Endothelial cell of umbilical vein (primary cell): ENCODE measurements around the gene APRT. TPM values are rescaled to one million over a fixed set of nuclear protein-coding genes. Genes with fewer than 3 reads are reported as not detected.

Source experiments
- BruUV-seq: library from RNA; stranded (reverse); fragments of 400-500 nt; replicated peaks from 2 replicates; lab custom pipeline; 2021; lab: Mats Ljungman, UMichigan
- CTCF ChIA-PET: fragments of 300-600, 350-600 bp; sonication (Branson Sonifier 250); formaldehyde crosslinking; loops from one replicate; lab custom pipeline; 2021; ENCODE audit warnings: antibody characterized with exemption, inconsistent platforms; lab: Charles Lee
- POLR2A ChIA-PET: fragments of 300-600, 350-600 bp; sonication (Branson Sonifier 250); formaldehyde crosslinking; loops from one replicate; lab custom pipeline; 2021; ENCODE audit warnings: antibody characterized with exemption, inconsistent platforms; lab: Charles Lee
- DNase-seq: peaks from one replicate; pipeline ENCODE4 v3.0.0-alpha.2; 2011; ENCODE audit warnings: low read depth, low spot score
- FAIRE-seq: peaks from 2 replicates; lab custom pipeline; 2011; peaks lifted over from hg19 to GRCh38; lab: Jason Lieb, UNC
- H2AFZ ChIP-seq: 2 replicates; pipeline ENCODE4 v1.6.0; 2012; ENCODE audit warnings: low read depth, low read length, control low read depth, inconsistent platforms
- H3K27ac ChIP-seq: 2 replicates; pipeline ENCODE4 v1.5.1; 2011; ENCODE audit warnings: low read depth, mild to moderate bottlenecking, control low read depth, low read length, moderate library complexity; ENCODE audit not compliant: insufficient read depth
- H3K27me3 ChIP-seq, 2 experiments: 2 replicates each; pipeline versions ENCODE4 v1.6.0 to v1.6.1; 2011; ENCODE audit warnings: low read length in 2 of 2, mixed read lengths in 1 of 2; ENCODE audit not compliant: control insufficient read depth in 2 of 2, insufficient read depth in 2 of 2
- H3K36me3 ChIP-seq, 2 experiments: 2 replicates in 1 of 2; 3 replicates in 1 of 2; pipeline ENCODE4 v1.5.1; 2011; ENCODE audit warnings: low read length in 2 of 2, mild to moderate bottlenecking in 1 of 2, moderate library complexity in 1 of 2; ENCODE audit not compliant: control insufficient read depth in 2 of 2, insufficient read depth in 2 of 2; ENCODE audit errors: extremely low read depth in 1 of 2
- H3K4me1 ChIP-seq: 3 replicates; pipeline ENCODE4 v1.5.1; 2011; ENCODE audit warnings: mild to moderate bottlenecking, low read length; ENCODE audit not compliant: control insufficient read depth, insufficient read depth; ENCODE audit errors: extremely low read depth
- H3K4me2 ChIP-seq: 2 replicates; pipeline ENCODE4 v1.6.1; 2011; ENCODE audit warnings: low read length, control low read depth, mixed read lengths; ENCODE audit not compliant: insufficient read depth
- H3K4me3 ChIP-seq, 3 experiments: fragments of 200-600 bp in 1 of 3; sonication (generic), shearing (Covaris generic) in 1 of 3; replicated peaks in 1 of 3; 2 replicates each; pipeline ENCODE4 v1.5.1; 2011 to 2016; ENCODE audit warnings: control low read depth in 3 of 3, low read length in 3 of 3, mild to moderate bottlenecking in 2 of 3, inconsistent platforms in 1 of 3, low read depth in 1 of 3, moderate library complexity in 1 of 3; ENCODE audit not compliant: insufficient read depth in 1 of 3
- H3K79me2 ChIP-seq: 2 replicates; pipeline ENCODE4 v1.6.0; 2012; ENCODE audit warnings: low read length, inconsistent platforms; ENCODE audit not compliant: control insufficient read depth, insufficient read depth
- H3K9ac ChIP-seq: replicated peaks from 2 replicates; pipeline ENCODE3; 2011; ENCODE audit warnings: low read length, control low read depth; ENCODE audit not compliant: insufficient read depth; ENCODE audit errors: extremely low read depth
- H3K9me1 ChIP-seq: replicated peaks from 3 replicates; pipeline ENCODE4 v1.6.0; 2011; ENCODE audit warnings: mild to moderate bottlenecking, low read length; ENCODE audit not compliant: control insufficient read depth, insufficient read depth; ENCODE audit errors: extremely low read depth
- H3K9me3 ChIP-seq: replicated peaks from 2 replicates; pipeline ENCODE4 v1.5.1; 2012; ENCODE audit warnings: low read length, inconsistent platforms; ENCODE audit not compliant: control insufficient read depth, insufficient read depth
- H4K20me1 ChIP-seq: replicated peaks from 2 replicates; pipeline ENCODE3; 2011; ENCODE audit warnings: mild to moderate bottlenecking, low read length; ENCODE audit not compliant: control insufficient read depth, insufficient read depth; ENCODE audit errors: extremely low read depth
- CTCF ChIP-seq, 2 donors: IDR thresholded peaks; 1 replicate in 1 of 2; 2 replicates in 1 of 2; pipeline ENCODE4 v1.5.1; 2011; ENCODE audit warnings: low read length in 2 of 2, mild to moderate bottlenecking in 2 of 2, moderate library complexity in 2 of 2, control low read depth in 1 of 2, inconsistent platforms in 1 of 2, low read depth in 1 of 2; ENCODE audit not compliant: insufficient read depth in 1 of 2; ENCODE audit errors: extremely low read depth in 1 of 2
- EZH2 ChIP-seq: IDR thresholded peaks from 2 replicates; pipeline ENCODE4 v1.6.1; 2012; ENCODE audit warnings: borderline replicate concordance, low read depth, mild to moderate bottlenecking, moderate library complexity, low read length, inconsistent platforms; ENCODE audit not compliant: severe bottlenecking
- FOS ChIP-seq: IDR thresholded peaks from 2 replicates; pipeline ENCODE4 v1.6.1; 2011; ENCODE audit warnings: mild to moderate bottlenecking, low read length, moderate library complexity, borderline replicate concordance; ENCODE audit not compliant: insufficient read depth
- GATA2 ChIP-seq: IDR thresholded peaks from 2 replicates; pipeline ENCODE4 v1.7.0; 2011; ENCODE audit warnings: low read depth, mild to moderate bottlenecking, moderate library complexity, mixed read lengths, low read length; ENCODE audit not compliant: insufficient read length, insufficient read depth
- JUN ChIP-seq: IDR thresholded peaks from 2 replicates; pipeline ENCODE4 v1.6.1; 2011; ENCODE audit warnings: borderline replicate concordance, low read depth; ENCODE audit not compliant: insufficient read length, insufficient read depth
- MAX ChIP-seq: IDR thresholded peaks from 2 replicates; pipeline ENCODE4 v1.6.1; 2011; ENCODE audit not compliant: insufficient read depth, insufficient read length
- MYC ChIP-seq: IDR thresholded peaks from one replicate; pipeline ENCODE4 v1.6.1; 2011; ENCODE audit warnings: mild to moderate bottlenecking, low read depth, low read length
- POLR2A ChIP-seq: IDR thresholded peaks from 2 replicates; pipeline ENCODE4 v1.6.1; 2012; ENCODE audit warnings: low read depth, mild to moderate bottlenecking, control low read depth, low read length
- POLR2AphosphoS5 ChIP-seq: IDR thresholded peaks from 2 replicates; pipeline ENCODE4 v1.6.1; 2012; ENCODE audit warnings: low read depth, mild to moderate bottlenecking, control low read depth, low read length, moderate library complexity; ENCODE audit not compliant: insufficient read depth
- dilution Hi-C: fragments of 300-500 bp; cut with MboI; formaldehyde crosslinking; loops from one replicate; pipeline ENCODE4 v1.15.0; 2019; ENCODE audit warnings: low sequenced_read_pairs; ENCODE audit not compliant: extremely low pct_ligation_motif_present
- intact Hi-C: fragments of 100-400 bp; cut with micrococcal nuclease; formaldehyde crosslinking; loops from one replicate; pipeline ENCODE4 v1.10.0; 2022
- polyA plus RNA-seq, 4 experiments: library from polyadenylated mRNA; depleted of rRNA in 3 of 4; stranded (reverse) in 3 of 4; unstranded in 1 of 4; fragments of >200 nt; gene quantifications; 2 replicates each; pipeline versions ENCODE4 v1.2.1 to v1.2.3, GENCODE V29; 2011 to 2012; ENCODE audit warnings: missing spikeins in 1 of 4
- total RNA-seq: library from RNA; stranded (reverse); gene quantifications from 2 replicates; pipeline ENCODE4 v1.2.3, GENCODE V29; 2021

Gene APRT
- total and polyA plus RNA-seq, 2 donors (not counting 3 experiments of a cell fraction or from before 2014, with no cell fraction given), result 143 to 152 TPM

GRCh38 chr16:88859381-88860091 lies 47.8 kb upstream of the APRT start:
- ChIA-PET CTCF (no interaction called here), POLR2A (no interaction called here)
- Histone ChIP-seq H3K9me1 (no peaks in the 10 kb centered on the region), H3K36me3 (peaks cover 0 to 24% of the 10 kb centered on the region in 2 experiments), H3K79me2 (peaks cover 4% of the 10 kb centered on the region), H4K20me1 (no peaks in the 10 kb centered on the region), H3K9ac (no peak overlapping the region), H3K9me3 (no peaks in the 10 kb centered on the region), H3K4me3 (no peak overlapping the region), H3K27ac (no peak overlapping the region), H2AFZ (no peak overlapping the region), H3K4me2 (no peak overlapping the region), H3K27me3 (no peaks in the 10 kb centered on the region), H3K4me1 (peaks cover 4% of the 10 kb centered on the region)
- intact Hi-C loops, result no loop called here
- FAIRE-seq, result no peak
- BruUV-seq, result no TSS peak
- dilution Hi-C loops, result no loop called here
- TF ChIP-seq POLR2AphosphoS5, result no peak
- no peak for TF ChIP-seq MAX
- TF ChIP-seq POLR2A, result no peak
- TF ChIP-seq CTCF (IDR thresholded peaks at IDR 0.05; ENCODE audit: extremely low read depth in 1 of 2, insufficient read depth in 1 of 2, low read depth in 1 of 2, low read length in 2 of 2), result no peak
- TF ChIP-seq FOS, result no peak
- TF ChIP-seq EZH2, result no peak
- no peak for TF ChIP-seq MYC
- no peak for TF ChIP-seq GATA2
- no peak for TF ChIP-seq JUN
- no peak for DNase-seq
